Fibroblast of lung (primary cell): ENCODE results near the gene SPTBN2. TPM values are rescaled to one million over a fixed set of nuclear protein-coding genes. Genes with fewer than 3 reads are reported as not detected.
A peak's percentile ranks its signal among the peaks of the same experiment; 100 is the strongest.

Experiments used
- DNase-seq, 2 donors: peaks; one replicate each; pipeline versions ENCODE4 v3.0.0 to v3.0.0-alpha.2; 2010; ENCODE audit warnings: low read depth in 2 of 2
- H2AFZ ChIP-seq: 2 replicates; pipeline ENCODE4 v1.5.1; 2012; ENCODE audit warnings: low read length, control low read depth, inconsistent platforms
- H3K27ac ChIP-seq: 2 replicates; pipeline ENCODE4 v1.5.1; 2011; ENCODE audit warnings: low read length, control low read depth; ENCODE audit not compliant: insufficient read depth
- H3K27me3 ChIP-seq: 2 replicates; pipeline ENCODE4 v1.5.1; 2011; ENCODE audit warnings: mild to moderate bottlenecking, low read length; ENCODE audit not compliant: control insufficient read depth, insufficient read depth
- H3K36me3 ChIP-seq: 2 replicates; pipeline ENCODE4 v1.5.1; 2011; ENCODE audit warnings: low read length; ENCODE audit not compliant: control insufficient read depth, insufficient read depth
- H3K4me1 ChIP-seq: 2 replicates; pipeline ENCODE4 v1.5.1; 2011; ENCODE audit warnings: low read length; ENCODE audit not compliant: control insufficient read depth, insufficient read depth; ENCODE audit errors: extremely low read depth
- H3K4me2 ChIP-seq: 2 replicates; pipeline ENCODE4 v1.5.1; 2011; ENCODE audit warnings: low read length, control low read depth; ENCODE audit not compliant: insufficient read depth; ENCODE audit errors: extremely low read depth
- H3K4me3 ChIP-seq, 4 experiments: fragments of 200-600 bp in 1 of 4; sonication (generic) in 1 of 4; replicated peaks in 1 of 4; 2 replicates each; pipeline ENCODE4 v1.5.1; 2011 to 2016; ENCODE audit warnings: low read length in 4 of 4, low read depth in 3 of 4, mild to moderate bottlenecking in 3 of 4, control low read depth in 2 of 4, inconsistent platforms in 1 of 4, mixed read lengths in 1 of 4; ENCODE audit not compliant: insufficient read depth in 1 of 4; ENCODE audit errors: control extremely low read depth in 1 of 4
- H3K79me2 ChIP-seq: 2 replicates; pipeline ENCODE4 v1.5.1; 2012; ENCODE audit warnings: mild to moderate bottlenecking, low read length, inconsistent platforms; ENCODE audit not compliant: control insufficient read depth, insufficient read depth
- H3K9ac ChIP-seq: 2 replicates; pipeline ENCODE4 v1.5.1; 2011; ENCODE audit warnings: mild to moderate bottlenecking, low read length, control low read depth; ENCODE audit not compliant: insufficient read depth
- H3K9me3 ChIP-seq: 2 replicates; pipeline ENCODE4 v1.5.1; 2012; ENCODE audit warnings: low read depth, low read length; ENCODE audit not compliant: control insufficient read depth, insufficient read depth
- H4K20me1 ChIP-seq: 2 replicates; pipeline ENCODE4 v1.5.1; 2011; ENCODE audit warnings: low read length; ENCODE audit not compliant: control insufficient read depth, insufficient read depth; ENCODE audit errors: extremely low read depth
- CTCF ChIP-seq, 2 donors: IDR thresholded peaks in 1 of 2; conservative IDR thresholded peaks in 1 of 2; 1 replicate in 1 of 2; 2 replicates in 1 of 2; pipeline ENCODE4 v1.5.1; 2011 to 2012; ENCODE audit warnings: low read length in 2 of 2, control low read depth in 1 of 2, inconsistent platforms in 1 of 2, low read depth in 1 of 2, mild to moderate bottlenecking in 1 of 2
- EZH2 ChIP-seq: IDR thresholded peaks from 2 replicates; pipeline ENCODE4 v1.5.1; 2012; ENCODE audit warnings: low read length, control low read depth, mild to moderate bottlenecking; ENCODE audit errors: missing control alignments
- polyA plus RNA-seq, 2 donors: library from polyadenylated mRNA; depleted of rRNA in 1 of 2; stranded (reverse) in 1 of 2; unstranded in 1 of 2; fragments of >200 nt; gene quantifications; 2 replicates each; pipeline ENCODE4 v1.2.1, GENCODE V29; 2011 to 2012; ENCODE audit warnings: missing spikeins in 1 of 2
- total RNA-seq: library from RNA; depleted of rRNA; stranded (reverse); fragments of >200 nt; gene quantifications from 2 replicates; pipeline ENCODE4 v1.2.1, GENCODE V29; 2014

The SPTBN2 gene
- total and polyA plus RNA-seq, 2 donors (not counting 1 experiment from before 2014, with no cell fraction given), result 0.09 to 0.99 TPM

DNA sequence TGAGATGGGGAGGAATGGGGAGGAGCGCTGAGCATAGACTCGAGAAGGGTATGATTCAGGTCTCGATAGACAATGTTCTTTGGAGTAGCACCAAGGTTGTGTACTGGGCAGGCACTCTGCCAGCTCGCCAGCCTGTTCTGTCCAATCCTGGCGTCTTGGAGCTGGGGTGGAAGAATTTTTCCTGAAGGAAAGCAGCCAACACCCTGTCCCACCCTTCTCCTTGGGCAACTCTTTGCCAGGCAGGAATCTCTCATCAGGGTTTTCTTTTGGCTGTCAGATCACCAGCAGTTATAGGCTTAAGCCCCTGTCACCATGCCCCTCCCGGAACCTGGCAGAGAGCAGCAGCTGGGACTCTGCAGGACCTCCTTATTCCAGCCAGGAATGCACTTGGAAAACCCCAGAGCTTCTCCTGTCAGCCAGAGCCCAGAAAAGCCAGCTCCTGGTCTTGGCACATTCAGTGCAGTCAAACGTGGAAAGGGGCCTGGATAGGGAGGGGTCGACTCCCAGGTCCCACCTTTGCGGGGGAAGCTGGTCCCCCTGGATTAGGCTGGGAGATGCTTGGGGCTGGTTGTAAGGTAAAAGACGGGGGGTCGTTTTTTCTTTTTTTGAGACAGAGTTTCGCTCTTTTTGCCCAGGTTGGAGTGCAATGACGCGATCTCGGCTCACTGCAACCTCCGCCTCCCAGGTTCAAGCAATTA is 14.4 kb upstream of the SPTBN2 start:
- H3K9me3 ChIP-seq, result no peaks in the 10 kb centered on the region
- H4K20me1 ChIP-seq, result no peaks in the 10 kb centered on the region
- no peaks in the 10 kb centered on the region for H3K27me3 ChIP-seq
- no peak overlapping the region for H3K27ac ChIP-seq
- peak overlapping the region in 1 of 4 experiments; percentile 93 for H3K4me3 ChIP-seq
- H3K4me1 ChIP-seq, result no peaks in the 10 kb centered on the region
- no peaks in the 10 kb centered on the region for H3K36me3 ChIP-seq
- no peak overlapping the region for H3K4me2 ChIP-seq
- TF ChIP-seq EZH2, result no peak
- no peak for TF ChIP-seq CTCF (conservative IDR thresholded peaks at IDR 0.05 in 1 of 2, IDR thresholded peaks at IDR 0.05 in 1 of 2; ENCODE audit: low read depth in 1 of 2, low read length in 2 of 2)
- H2AFZ ChIP-seq, result no peak overlapping the region
- DNase-seq, result no peak
- H3K79me2 ChIP-seq, result peaks cover 3% of the 10 kb centered on the region
- no peak overlapping the region for H3K9ac ChIP-seq

GRCh38 chr11:66741153-66741552 is 12.1 kb upstream of the SPTBN2 start:
- peaks cover 3% of the 10 kb centered on the region for H3K79me2 ChIP-seq
- no peaks in the 10 kb centered on the region for H3K4me1 ChIP-seq
- no peak overlapping the region for H3K9ac ChIP-seq
- H3K4me2 ChIP-seq, result no peak overlapping the region
- DNase-seq, result no peak
- no peaks in the 10 kb centered on the region for H3K9me3 ChIP-seq
- no peak for TF ChIP-seq EZH2
- no peak for TF ChIP-seq CTCF (conservative IDR thresholded peaks at IDR 0.05 in 1 of 2, IDR thresholded peaks at IDR 0.05 in 1 of 2; ENCODE audit: low read depth in 1 of 2, low read length in 2 of 2)
- H3K4me3 ChIP-seq, result no peak overlapping the region
- H3K36me3 ChIP-seq, result no peaks in the 10 kb centered on the region
- no peak overlapping the region for H3K27ac ChIP-seq
- H3K27me3 ChIP-seq, result no peaks in the 10 kb centered on the region
- H2AFZ ChIP-seq, result no peak overlapping the region
- H4K20me1 ChIP-seq, result no peaks in the 10 kb centered on the region

DNA sequence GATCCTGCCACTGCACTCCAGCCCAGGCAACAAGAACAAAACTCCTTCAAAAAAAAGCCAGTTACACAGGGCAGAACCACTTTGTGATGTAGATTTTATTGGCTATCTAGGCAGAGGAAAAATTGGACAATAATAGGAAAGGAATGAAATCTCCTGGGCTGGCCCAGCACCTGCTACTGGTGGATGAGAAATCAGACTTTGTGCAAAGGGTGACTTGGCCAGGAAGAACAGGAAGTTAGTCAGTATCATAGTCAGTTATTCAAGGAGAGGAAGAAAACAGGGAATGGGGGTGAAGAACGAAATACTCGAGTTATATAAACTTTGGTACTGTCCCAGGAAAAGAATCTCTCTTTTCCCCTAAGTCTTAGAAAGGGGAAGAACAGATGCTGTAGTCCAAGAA is 11.0 kb upstream of the SPTBN2 start:
- no peak overlapping the region for H3K9ac ChIP-seq
- H3K27me3 ChIP-seq, result no peaks in the 10 kb centered on the region
- no peak overlapping the region for H2AFZ ChIP-seq
- H3K9me3 ChIP-seq, result no peaks in the 10 kb centered on the region
- no peaks in the 10 kb centered on the region for H3K4me1 ChIP-seq
- H3K4me3 ChIP-seq, result no peak overlapping the region
- no peak overlapping the region for H3K27ac ChIP-seq
- H3K36me3 ChIP-seq, result no peaks in the 10 kb centered on the region
- no peaks in the 10 kb centered on the region for H3K79me2 ChIP-seq
- H3K4me2 ChIP-seq, result no peak overlapping the region
- no peak for TF ChIP-seq EZH2
- no peak for TF ChIP-seq CTCF (conservative IDR thresholded peaks at IDR 0.05 in 1 of 2, IDR thresholded peaks at IDR 0.05 in 1 of 2; ENCODE audit: low read depth in 1 of 2, low read length in 2 of 2)
- H4K20me1 ChIP-seq, result no peaks in the 10 kb centered on the region
- peak in 1 of 2 donors; percentile 55 for DNase-seq
